Fibroblast of mammary gland (primary cell): ENCODE data around the gene UIMC1.
"Not testable (repeated sequence)": the region's sequence is repeated elsewhere in the genome, so short reads cannot be mapped to it uniquely, and the experiment has no call there.

Experiments
- DNase-seq: peaks from one replicate; pipeline ENCODE4 v3.0.0-alpha.2; 2010; ENCODE audit warnings: low read depth
- H3K4me3 ChIP-seq: 2 replicates; pipeline ENCODE4 v1.5.1; 2011; ENCODE audit warnings: low read depth, mild to moderate bottlenecking, low read length, moderate library complexity; ENCODE audit not compliant: control insufficient read depth
- TF ChIP-seq, protein P1 (sequence below): conservative IDR thresholded peaks from 2 replicates; pipeline ENCODE4 v1.5.1; 2011; ENCODE audit warnings: low read depth, low read length, inconsistent platforms; ENCODE audit not compliant: control insufficient read depth, insufficient read depth

Gene UIMC1

GRCh38 chr5:176986280-176986679 lies 20.3 kb downstream of the UIMC1 start:
- TF ChIP-seq, protein P1, sequence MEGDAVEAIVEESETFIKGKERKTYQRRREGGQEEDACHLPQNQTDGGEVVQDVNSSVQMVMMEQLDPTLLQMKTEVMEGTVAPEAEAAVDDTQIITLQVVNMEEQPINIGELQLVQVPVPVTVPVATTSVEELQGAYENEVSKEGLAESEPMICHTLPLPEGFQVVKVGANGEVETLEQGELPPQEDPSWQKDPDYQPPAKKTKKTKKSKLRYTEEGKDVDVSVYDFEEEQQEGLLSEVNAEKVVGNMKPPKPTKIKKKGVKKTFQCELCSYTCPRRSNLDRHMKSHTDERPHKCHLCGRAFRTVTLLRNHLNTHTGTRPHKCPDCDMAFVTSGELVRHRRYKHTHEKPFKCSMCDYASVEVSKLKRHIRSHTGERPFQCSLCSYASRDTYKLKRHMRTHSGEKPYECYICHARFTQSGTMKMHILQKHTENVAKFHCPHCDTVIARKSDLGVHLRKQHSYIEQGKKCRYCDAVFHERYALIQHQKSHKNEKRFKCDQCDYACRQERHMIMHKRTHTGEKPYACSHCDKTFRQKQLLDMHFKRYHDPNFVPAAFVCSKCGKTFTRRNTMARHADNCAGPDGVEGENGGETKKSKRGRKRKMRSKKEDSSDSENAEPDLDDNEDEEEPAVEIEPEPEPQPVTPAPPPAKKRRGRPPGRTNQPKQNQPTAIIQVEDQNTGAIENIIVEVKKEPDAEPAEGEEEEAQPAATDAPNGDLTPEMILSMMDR, result no peak

DNA sequence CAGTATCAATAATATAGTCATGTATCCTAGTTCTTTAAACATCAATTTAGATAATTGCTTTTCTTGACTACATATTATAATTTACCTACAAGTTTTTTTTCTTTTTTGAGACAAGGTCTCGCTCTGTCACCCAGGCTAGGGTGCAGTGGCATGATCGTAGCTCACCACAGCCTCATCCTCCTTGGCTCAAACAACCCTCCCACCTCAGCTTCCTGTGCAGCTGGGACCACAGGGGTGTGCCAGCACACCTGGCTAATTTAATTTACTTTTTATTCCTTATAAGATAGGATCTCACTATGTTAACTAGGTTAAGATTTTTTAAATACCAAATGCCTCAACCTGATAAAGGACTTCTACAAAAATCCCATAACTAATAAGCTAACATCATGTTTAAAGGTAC lies 21.1 kb downstream of the UIMC1 start:
- H3K4me3 ChIP-seq, result no peak overlapping the region
- DNase-seq, result no peak

More at GRCh38 chr5:176986280-176986679, 20.3 kb downstream of the UIMC1 start:
- H3K4me3 ChIP-seq, result no peak overlapping the region
- no peak for DNase-seq

GRCh38 chr5:176984176-176984575 lies 22.4 kb downstream of the UIMC1 start:
- not testable (repeated sequence) for H3K4me3 ChIP-seq, DNase-seq

More for the DNA sequence above, 21.1 kb downstream of the UIMC1 start:
- TF ChIP-seq, protein P1, result no peak

GRCh38 chr5:176983593-176983992 lies 23.0 kb downstream of the UIMC1 start:
- DNase-seq, result not testable (repeated sequence)

DNA sequence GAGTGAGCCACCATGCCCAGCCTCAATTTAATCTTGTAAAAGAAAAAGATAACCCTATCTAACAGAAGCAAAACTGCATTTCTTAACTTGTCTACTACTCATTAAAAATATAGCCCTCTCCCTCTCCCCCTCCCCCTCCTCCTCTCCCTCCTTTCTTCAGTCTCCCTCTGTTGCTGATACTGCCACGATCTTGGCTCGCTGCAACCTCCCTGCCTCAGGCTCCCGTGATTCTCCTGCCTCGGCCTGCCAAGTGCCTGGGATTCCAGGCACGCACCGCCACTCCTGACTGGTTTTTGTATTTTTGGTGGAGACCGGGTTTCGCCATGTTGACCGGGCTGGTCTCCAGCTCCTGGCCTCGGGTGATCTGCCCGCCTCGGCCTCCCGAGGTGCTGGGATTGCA lies 23.5 kb downstream of the UIMC1 start:
- not testable (repeated sequence) for H3K4me3 ChIP-seq, DNase-seq

More at GRCh38 chr5:176983593-176983992, 23.0 kb downstream of the UIMC1 start:
- not testable (repeated sequence) for H3K4me3 ChIP-seq

DNA sequence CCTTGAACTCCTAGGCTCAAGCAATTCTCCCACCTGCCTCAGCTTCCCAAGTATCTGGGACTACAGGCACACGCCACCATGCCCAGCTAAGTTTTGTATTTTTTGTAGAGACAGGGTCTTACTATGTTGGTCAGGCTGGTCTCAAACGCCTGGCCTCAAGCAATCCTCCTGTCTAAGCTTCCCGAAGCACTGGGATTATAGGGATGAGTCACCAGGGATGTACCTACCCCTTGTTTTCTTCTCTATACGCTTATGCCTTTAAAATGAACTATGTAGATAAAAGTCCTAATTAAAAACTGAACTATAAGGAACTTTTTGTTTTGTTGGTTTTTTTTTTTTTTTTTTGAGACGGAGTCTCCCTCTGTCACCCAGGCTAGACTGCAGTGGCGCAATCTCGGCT lies 25.8 kb downstream of the UIMC1 start:
- no peak overlapping the region for H3K4me3 ChIP-seq
- no peak for DNase-seq
- TF ChIP-seq, protein P1, result no peak

- H3K4me3 ChIP-seq, result no peak overlapping the region
- TF ChIP-seq, protein P1, result no peak
- no peak for DNase-seq
These were observed 26.9 kb downstream of the UIMC1 start for GRCh38 chr5:176979669-176980068.

GRCh38 chr5:176965633-176966032 lies 40.9 kb downstream of the UIMC1 start:
- no peak overlapping the region for H3K4me3 ChIP-seq
- DNase-seq, result no peak
- TF ChIP-seq, protein P1, result no peak
